H1 (cell line): ENCODE results near the gene CDCA4.

Experiments used
- CHD1 ChIP-seq: IDR thresholded peaks from 2 replicates; pipeline ENCODE4 v1.6.1; 2012; ENCODE audit warnings: low read depth, low read length, improper control_type of control experiment
- CTCF ChIP-seq, 3 experiments: IDR thresholded peaks; 1 replicate in 2 of 3; 2 replicates in 1 of 3; pipeline versions ENCODE4 v1.5.1 to v1.6.1; 2011; ENCODE audit warnings: low read length in 3 of 3, mild to moderate bottlenecking in 3 of 3, inconsistent platforms in 2 of 3, low read depth in 1 of 3, moderate library complexity in 1 of 3; ENCODE audit not compliant: insufficient read depth in 1 of 3; ENCODE audit errors: control extremely low read depth in 1 of 3
- EP300 ChIP-seq, 2 experiments: IDR thresholded peaks; 1 replicate in 1 of 2; 2 replicates in 1 of 2; pipeline ENCODE4 v1.6.1; 2011 to 2012; ENCODE audit warnings: low read depth in 2 of 2, low read length in 2 of 2, mild to moderate bottlenecking in 2 of 2, borderline replicate concordance in 1 of 2, inconsistent platforms in 1 of 2, moderate library complexity in 1 of 2
- KDM5A ChIP-seq: fragments of 200-600 bp; IDR thresholded peaks from 2 replicates; pipeline ENCODE4 v1.7.1; 2012; ENCODE audit warnings: mild to moderate bottlenecking, low read length, inconsistent platforms, mixed read lengths
- POLR2A ChIP-seq, 2 experiments: IDR thresholded peaks; 1 replicate in 1 of 2; 2 replicates in 1 of 2; pipeline ENCODE4 v1.6.1; 2011; ENCODE audit warnings: low read depth in 2 of 2, low read length in 2 of 2, mild to moderate bottlenecking in 2 of 2; ENCODE audit errors: control extremely low read depth in 1 of 2
- POLR2AphosphoS5 ChIP-seq: IDR thresholded peaks from 2 replicates; pipeline ENCODE4 v1.6.1; 2011; ENCODE audit warnings: low read depth, low read length
- RFX5 ChIP-seq: IDR thresholded peaks from 2 replicates; pipeline ENCODE4 v1.6.1; 2011; ENCODE audit warnings: low read depth, low read length, improper control_type of control experiment, borderline replicate concordance
- RXRA ChIP-seq: IDR thresholded peaks from 2 replicates; pipeline ENCODE4 v1.6.1; 2011; ENCODE audit warnings: low read depth, mild to moderate bottlenecking, low read length, moderate library complexity; ENCODE audit not compliant: insufficient read depth
- TAF1 ChIP-seq: IDR thresholded peaks from 2 replicates; pipeline ENCODE4 v1.6.1; 2011; ENCODE audit warnings: mild to moderate bottlenecking, low read depth, low read length
- YY1 ChIP-seq: IDR thresholded peaks from 2 replicates; pipeline ENCODE4 v1.6.1; 2011; ENCODE audit warnings: low read depth, mild to moderate bottlenecking, low read length

GRCh38 chr14:105025429-105025828 is 4.5 kb upstream of the CDCA4 start:
- TF ChIP-seq CHD1 (no peak), RXRA (no peak), TAF1 (no peak), YY1 (no peak), RFX5 (no peak), CTCF (IDR thresholded peaks at IDR 0.05; ENCODE audit: control extremely low read depth in 1 of 3, insufficient read depth in 1 of 3, low read depth in 1 of 3, low read length in 3 of 3) (no peak), EP300 (IDR thresholded peaks at IDR 0.05; ENCODE audit: borderline replicate concordance in 1 of 2, low read depth in 2 of 2, low read length in 2 of 2) (no peak), POLR2A (IDR thresholded peaks at IDR 0.05; ENCODE audit: control extremely low read depth in 1 of 2, low read depth in 2 of 2, low read length in 2 of 2) (no peak), POLR2AphosphoS5 (no peak), KDM5A (no peak)
